Measurements from ENCODE around the gene C1QTNF12.
A peak's percentile ranks its signal among the peaks of the same experiment; 100 is the strongest.

The C1QTNF12 gene

GRCh38 chr1:1239227-1239613 lies 7.3 kb downstream of the C1QTNF12 start:
- peaks cover 1% of the 10 kb centered on the region for H3K36me3 ChIP-seq (ENCODE audit: insufficient read depth, low read length)
- no peaks in the 10 kb centered on the region for H3K9me3 ChIP-seq (ENCODE audit: low read length)
- H3K4me3 ChIP-seq (ENCODE audit: low read length) = no peak overlapping the region
- no peaks in the 10 kb centered on the region for H3K27me3 ChIP-seq (ENCODE audit: insufficient read depth, low read length)
- peaks cover 31% of the 10 kb centered on the region for H3K4me1 ChIP-seq (ENCODE audit: insufficient read depth, low read length)
- H2AFZ ChIP-seq (ENCODE audit: low read depth, low read length) = no peak overlapping the region

GRCh38 chr1:1238702-1239178 lies 7.8 kb downstream of the C1QTNF12 start:
- no peak overlapping the region for H2AFZ ChIP-seq (ENCODE audit: low read depth, low read length)
- no peak overlapping the region for H3K4me3 ChIP-seq (ENCODE audit: low read length)
- peaks cover 2% of the 10 kb centered on the region for H3K36me3 ChIP-seq (ENCODE audit: insufficient read depth, low read length)
- H3K27me3 ChIP-seq (ENCODE audit: insufficient read depth, low read length) = no peaks in the 10 kb centered on the region
- no peaks in the 10 kb centered on the region for H3K9me3 ChIP-seq (ENCODE audit: low read length)
- peaks cover 31% of the 10 kb centered on the region for H3K4me1 ChIP-seq (ENCODE audit: insufficient read depth, low read length)

GRCh38 chr1:1237874-1238701 lies 8.4 kb downstream of the C1QTNF12 start:
- H3K4me1 ChIP-seq (ENCODE audit: insufficient read depth, low read length) = peaks cover 28% of the 10 kb centered on the region
- H3K4me3 ChIP-seq (ENCODE audit: low read length) = no peak overlapping the region
- H3K36me3 ChIP-seq (ENCODE audit: insufficient read depth, low read length) = peaks cover 2% of the 10 kb centered on the region
- no peaks in the 10 kb centered on the region for H3K27me3 ChIP-seq (ENCODE audit: insufficient read depth, low read length)
- H2AFZ ChIP-seq (ENCODE audit: low read depth, low read length) = no peak overlapping the region
- H3K9me3 ChIP-seq (ENCODE audit: low read length) = no peaks in the 10 kb centered on the region

GRCh38 chr1:1236945-1237873 lies 9.3 kb downstream of the C1QTNF12 start:
- Histone ChIP-seq H3K9me3 (ENCODE audit: low read length) (peaks cover 2% of the 10 kb centered on the region), H3K36me3 (ENCODE audit: insufficient read depth, low read length) (peaks cover 4% of the 10 kb centered on the region), H3K4me1 (ENCODE audit: insufficient read depth, low read length) (peaks cover 34% of the 10 kb centered on the region), H2AFZ (ENCODE audit: low read depth, low read length) (no peak overlapping the region), H3K4me3 (ENCODE audit: low read length) (no peak overlapping the region), H3K27me3 (ENCODE audit: insufficient read depth, low read length) (no peaks in the 10 kb centered on the region)

GRCh38 chr1:1236176-1236763 lies 10.3 kb downstream of the C1QTNF12 start:
- H3K27me3 ChIP-seq (ENCODE audit: insufficient read depth, low read length) = no peaks in the 10 kb centered on the region
- H3K4me3 ChIP-seq (ENCODE audit: low read length) = no peak overlapping the region
- peaks cover 2% of the 10 kb centered on the region for H3K9me3 ChIP-seq (ENCODE audit: low read length)
- H3K36me3 ChIP-seq (ENCODE audit: insufficient read depth, low read length) = peaks cover 4% of the 10 kb centered on the region
- peaks cover 35% of the 10 kb centered on the region for H3K4me1 ChIP-seq (ENCODE audit: insufficient read depth, low read length)
- no peak overlapping the region for H2AFZ ChIP-seq (ENCODE audit: low read depth, low read length)

GRCh38 chr1:1235016-1235744 lies 11.3 kb downstream of the C1QTNF12 start:
- no peak overlapping the region for H3K4me3 ChIP-seq (ENCODE audit: low read length)

GRCh38 chr1:1234180-1234808 lies 12.2 kb downstream of the C1QTNF12 start:
- H3K9me3 ChIP-seq (ENCODE audit: low read length) = peaks cover 2% of the 10 kb centered on the region
- peaks cover 34% of the 10 kb centered on the region for H3K4me1 ChIP-seq (ENCODE audit: insufficient read depth, low read length)
- H3K4me3 ChIP-seq (ENCODE audit: low read length) = no peak overlapping the region
- H3K27me3 ChIP-seq (ENCODE audit: insufficient read depth, low read length) = no peaks in the 10 kb centered on the region
- H3K36me3 ChIP-seq (ENCODE audit: insufficient read depth, low read length) = peaks cover 8% of the 10 kb centered on the region
- no peak overlapping the region for H2AFZ ChIP-seq (ENCODE audit: low read depth, low read length)

More at GRCh38 chr1:1235016-1235744, 11.3 kb downstream of the C1QTNF12 start:
- H2AFZ ChIP-seq (ENCODE audit: low read depth, low read length) = no peak overlapping the region
- H3K27me3 ChIP-seq (ENCODE audit: insufficient read depth, low read length) = no peaks in the 10 kb centered on the region
- peaks cover 2% of the 10 kb centered on the region for H3K9me3 ChIP-seq (ENCODE audit: low read length)
- H3K4me1 ChIP-seq (ENCODE audit: insufficient read depth, low read length) = peaks cover 41% of the 10 kb centered on the region
- peaks cover 4% of the 10 kb centered on the region for H3K36me3 ChIP-seq (ENCODE audit: insufficient read depth, low read length)

- Histone ChIP-seq H3K27me3 (ENCODE audit: insufficient read depth, low read length) (no peaks in the 10 kb centered on the region), H3K4me1 (ENCODE audit: insufficient read depth, low read length) (peaks cover 29% of the 10 kb centered on the region), H2AFZ (ENCODE audit: low read depth, low read length) (no peak overlapping the region), H3K4me3 (ENCODE audit: low read length) (no peak overlapping the region), H3K36me3 (ENCODE audit: insufficient read depth, low read length) (peaks cover 10% of the 10 kb centered on the region), H3K9me3 (ENCODE audit: low read length) (peaks cover 2% of the 10 kb centered on the region)
Observed at GRCh38 chr1:1233567-1233892, 13.0 kb downstream of the C1QTNF12 start.

GRCh38 chr1:1232796-1233566 lies 13.5 kb downstream of the C1QTNF12 start:
- Histone ChIP-seq H2AFZ (ENCODE audit: low read depth, low read length) (no peak overlapping the region), H3K9me3 (ENCODE audit: low read length) (peaks cover 2% of the 10 kb centered on the region), H3K4me3 (ENCODE audit: low read length) (peak overlapping the region; percentile 46)

GRCh38 chr1:1232208-1232795 lies 14.2 kb downstream of the C1QTNF12 start, which contains the start of gene B3GALT6:
Gene B3GALT6 (plus strand): TSS chr1:1232237. CDS start chr1:1232279, 42 bp downstream.
- peaks cover 20% of the 10 kb centered on the region for H3K36me3 ChIP-seq (ENCODE audit: insufficient read depth, low read length)
- H3K4me1 ChIP-seq (ENCODE audit: insufficient read depth, low read length) = peaks cover 19% of the 10 kb centered on the region
- peak within 1 kb of the TSS; percentile 89 for H3K4me3 ChIP-seq (ENCODE audit: low read length)
- peaks cover 2% of the 10 kb centered on the region for H3K9me3 ChIP-seq (ENCODE audit: low read length)
- H2AFZ ChIP-seq (ENCODE audit: low read depth, low read length) = peak within 1 kb of the TSS; percentile 55
- H3K27me3 ChIP-seq (ENCODE audit: insufficient read depth, low read length) = no peaks in the 10 kb centered on the region

More at GRCh38 chr1:1232796-1233566, 13.5 kb downstream of the C1QTNF12 start:
- H3K4me1 ChIP-seq (ENCODE audit: insufficient read depth, low read length) = peaks cover 24% of the 10 kb centered on the region
- H3K36me3 ChIP-seq (ENCODE audit: insufficient read depth, low read length) = peaks cover 16% of the 10 kb centered on the region
- no peaks in the 10 kb centered on the region for H3K27me3 ChIP-seq (ENCODE audit: insufficient read depth, low read length)

All from neuron (in vitro differentiated cells).